ENCODE measurements around the gene PXDN. TPM values are rescaled to one million over a fixed set of nuclear protein-coding genes. Genes with fewer than 3 reads are reported as not detected.
A peak's percentile ranks its signal among the peaks of the same experiment; 100 is the strongest.
"Not testable (repeated sequence)": the region's sequence is repeated elsewhere in the genome, so short reads cannot be mapped to it uniquely, and the experiment has no call there.

The PXDN gene
- total RNA-seq, 4 donors from 2014 or later: 26.6 to 254 (median 59.8) TPM

DNA sequence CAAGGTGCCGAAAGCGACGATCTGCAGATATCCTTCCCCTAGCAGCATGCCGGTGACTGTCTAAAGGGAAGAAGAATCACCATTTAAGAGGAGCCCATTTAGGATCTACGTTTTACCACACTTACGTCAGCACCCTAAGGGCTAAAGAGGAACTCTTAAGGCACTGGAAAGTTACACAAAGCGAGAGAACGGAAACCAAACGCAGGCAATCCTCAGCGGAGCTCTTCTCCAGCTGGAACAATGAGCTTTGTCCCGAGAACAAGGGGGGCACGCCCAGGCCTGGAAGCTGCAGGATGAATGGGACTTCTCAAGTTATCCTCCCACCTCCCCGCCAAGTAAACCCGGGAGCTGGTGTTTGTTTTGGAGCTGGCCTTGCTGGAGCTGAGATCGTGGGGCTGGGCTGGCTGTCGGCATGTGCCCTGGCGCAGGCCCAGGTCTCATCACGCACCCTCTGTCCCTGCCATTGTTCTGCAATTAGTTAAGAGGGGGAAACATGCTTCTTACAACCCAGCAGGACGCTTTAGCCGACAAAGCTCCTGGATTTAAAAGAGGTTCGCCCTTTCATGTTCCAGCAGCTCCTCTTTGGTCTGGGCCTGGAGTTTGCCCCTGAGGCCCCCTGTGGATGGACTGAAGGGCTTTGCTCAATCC, 36.4 kb downstream of the PXDN start:
- intact Hi-C loops (cut with DNase I; ENCODE audit: low total_unique reads): no loop called here
- Histone ChIP-seq H3K36me3 (no peaks in the 10 kb centered on the region), H3K27me3 (no peaks in the 10 kb centered on the region), H3K27ac (peak overlapping the region; percentile 49 to 70), H3K4me3 (no peak overlapping the region), H3K9me3 (no peaks in the 10 kb centered on the region), H3K4me1 (peaks cover 0 to 17% of the 10 kb centered on the region in 2 donors)
- DNase-seq: peak; percentile 62 to 71
- TF ChIP-seq, protein P1, sequence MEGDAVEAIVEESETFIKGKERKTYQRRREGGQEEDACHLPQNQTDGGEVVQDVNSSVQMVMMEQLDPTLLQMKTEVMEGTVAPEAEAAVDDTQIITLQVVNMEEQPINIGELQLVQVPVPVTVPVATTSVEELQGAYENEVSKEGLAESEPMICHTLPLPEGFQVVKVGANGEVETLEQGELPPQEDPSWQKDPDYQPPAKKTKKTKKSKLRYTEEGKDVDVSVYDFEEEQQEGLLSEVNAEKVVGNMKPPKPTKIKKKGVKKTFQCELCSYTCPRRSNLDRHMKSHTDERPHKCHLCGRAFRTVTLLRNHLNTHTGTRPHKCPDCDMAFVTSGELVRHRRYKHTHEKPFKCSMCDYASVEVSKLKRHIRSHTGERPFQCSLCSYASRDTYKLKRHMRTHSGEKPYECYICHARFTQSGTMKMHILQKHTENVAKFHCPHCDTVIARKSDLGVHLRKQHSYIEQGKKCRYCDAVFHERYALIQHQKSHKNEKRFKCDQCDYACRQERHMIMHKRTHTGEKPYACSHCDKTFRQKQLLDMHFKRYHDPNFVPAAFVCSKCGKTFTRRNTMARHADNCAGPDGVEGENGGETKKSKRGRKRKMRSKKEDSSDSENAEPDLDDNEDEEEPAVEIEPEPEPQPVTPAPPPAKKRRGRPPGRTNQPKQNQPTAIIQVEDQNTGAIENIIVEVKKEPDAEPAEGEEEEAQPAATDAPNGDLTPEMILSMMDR (IDR thresholded peaks at IDR 0.05): no peak
- no peak for TF ChIP-seq POLR2A (IDR thresholded peaks at IDR 0.05)

DNA sequence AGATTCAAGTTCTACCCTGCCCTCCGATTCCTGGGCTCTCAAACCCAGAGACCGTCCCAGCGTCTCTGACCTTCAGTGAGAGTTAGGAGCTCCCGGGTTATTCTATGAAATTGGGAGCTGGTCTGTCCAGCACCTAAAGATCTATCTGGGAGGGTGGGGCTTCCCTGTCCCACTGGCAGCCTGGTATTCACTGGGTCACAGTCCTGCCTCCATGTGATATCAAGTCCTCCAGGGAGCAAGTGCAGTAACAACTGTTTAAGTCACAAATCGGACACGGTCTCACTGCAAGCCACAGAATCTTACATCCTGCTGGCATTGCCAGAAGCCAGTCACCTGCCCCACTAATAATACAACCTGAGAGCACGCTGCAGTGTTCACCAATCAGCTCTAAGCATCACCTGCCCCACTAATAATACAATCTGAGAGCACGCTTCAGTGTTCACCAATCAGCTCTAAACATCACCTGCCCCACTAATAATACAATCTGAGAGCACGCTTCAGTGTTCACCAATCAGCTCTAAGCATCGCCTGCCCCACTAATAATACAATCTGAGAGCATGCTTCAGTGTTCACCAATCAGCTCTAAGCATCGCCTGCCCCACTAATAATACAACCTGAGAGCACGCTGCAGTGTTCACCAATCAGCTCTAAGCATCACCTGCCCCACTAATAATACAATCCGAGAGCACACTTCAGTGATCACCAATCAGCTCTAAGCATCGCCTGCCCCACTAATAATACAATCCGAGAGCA, 38.0 kb downstream of the PXDN start:
- H3K4me3 ChIP-seq; H3K27ac ChIP-seq; DNase-seq; intact Hi-C loops (cut with DNase I; ENCODE audit: low total_unique reads); H3K9me3 ChIP-seq; H3K27me3 ChIP-seq; H3K36me3 ChIP-seq: not testable (repeated sequence)
- H3K4me1 ChIP-seq: peaks cover 0 to 13% of the 10 kb centered on the region in 2 donors

DNA sequence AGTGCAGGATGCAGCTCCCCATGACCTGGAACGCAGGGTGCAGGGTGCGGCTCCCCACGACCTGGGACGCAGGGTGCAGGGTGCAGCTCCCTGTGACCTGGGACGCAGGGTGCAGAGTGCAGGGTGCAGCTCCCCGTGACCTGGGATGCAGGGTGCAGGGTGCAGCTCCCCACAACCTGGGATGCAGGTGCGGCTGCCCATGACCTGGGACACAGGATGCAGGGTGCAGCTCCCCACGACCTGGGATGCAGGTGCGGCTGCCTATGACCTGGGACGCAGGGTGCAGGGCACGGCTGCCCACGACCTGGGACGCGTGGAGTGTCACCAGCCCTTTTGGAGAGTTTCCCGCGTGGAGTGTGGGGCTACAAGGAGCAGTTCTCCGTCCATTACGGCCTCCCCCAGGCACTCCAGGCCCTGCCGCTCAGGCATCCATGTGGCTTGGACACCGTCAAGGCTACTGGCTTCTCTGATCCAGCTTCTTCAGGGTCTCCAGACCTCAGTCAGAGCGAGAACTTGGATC, 38.7 kb downstream of the PXDN start:
- Histone ChIP-seq H3K27me3 (no peaks in the 10 kb centered on the region), H3K4me3 (no peak overlapping the region), H3K36me3 (no peaks in the 10 kb centered on the region), H3K9me3 (no peaks in the 10 kb centered on the region), H3K4me1 (peaks cover 0 to 13% of the 10 kb centered on the region in 2 donors), H3K27ac (no peak overlapping the region)
- intact Hi-C loops (cut with DNase I; ENCODE audit: low total_unique reads): no loop called here
- DNase-seq: no peak
- TF ChIP-seq POLR2A (IDR thresholded peaks at IDR 0.05): no peak
- TF ChIP-seq, protein P1 (IDR thresholded peaks at IDR 0.05): no peak

DNA sequence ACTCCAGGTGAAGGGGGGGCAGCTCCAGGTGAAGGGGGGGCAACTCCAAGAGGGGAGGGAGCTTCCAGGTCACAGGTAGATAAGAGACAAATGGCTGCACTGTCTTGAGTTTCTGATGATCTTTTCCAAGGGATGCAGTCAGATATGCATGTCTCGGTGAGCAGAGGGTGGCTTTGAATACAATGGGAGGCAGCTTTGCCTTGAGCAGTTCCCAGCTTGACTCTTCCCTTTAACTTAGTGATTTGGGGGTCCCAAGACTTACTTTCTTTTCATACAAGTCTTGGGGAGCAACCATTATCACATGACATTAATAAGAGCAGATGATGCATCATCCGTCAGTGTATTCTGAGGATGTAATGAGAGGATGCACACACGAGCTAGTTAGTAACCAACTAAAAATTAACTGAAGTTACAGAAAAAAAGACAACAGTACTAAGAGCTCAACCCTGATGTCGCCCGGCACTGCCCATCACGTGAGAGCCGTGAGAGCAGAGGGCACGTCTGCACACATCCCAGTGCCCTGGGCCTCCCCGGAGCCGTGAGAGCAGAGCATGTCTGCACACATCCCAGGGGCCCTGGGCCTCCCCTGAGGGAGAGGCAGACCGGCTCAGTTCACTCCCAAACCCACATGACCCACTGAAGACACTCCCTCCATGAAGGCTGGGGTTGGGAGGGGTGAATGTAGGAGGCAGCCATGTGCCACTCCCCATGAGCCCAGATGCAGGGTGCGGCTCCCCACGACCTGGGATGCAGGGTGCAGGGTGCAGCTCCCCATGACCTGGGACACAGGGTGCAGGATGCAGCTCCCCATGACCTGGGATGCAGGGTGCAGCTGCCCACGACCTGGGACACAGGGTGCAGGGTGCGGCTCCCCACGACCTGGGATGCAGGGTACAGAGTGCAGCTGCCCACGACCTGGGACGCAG, 39.4 kb downstream of the PXDN start:
- no peaks in the 10 kb centered on the region for H3K36me3 ChIP-seq
- DNase-seq: no peak
- TF ChIP-seq POLR2A (IDR thresholded peaks at IDR 0.05): no peak
- TF ChIP-seq, protein P1 (IDR thresholded peaks at IDR 0.05): no peak
- H3K4me3 ChIP-seq: no peak overlapping the region
- intact Hi-C loops (cut with DNase I; ENCODE audit: low total_unique reads): no loop called here
- peaks cover 0 to 13% of the 10 kb centered on the region in 2 donors for H3K4me1 ChIP-seq
- no peaks in the 10 kb centered on the region for H3K9me3 ChIP-seq
- no peaks in the 10 kb centered on the region for H3K27me3 ChIP-seq
- no peak overlapping the region for H3K27ac ChIP-seq

DNA sequence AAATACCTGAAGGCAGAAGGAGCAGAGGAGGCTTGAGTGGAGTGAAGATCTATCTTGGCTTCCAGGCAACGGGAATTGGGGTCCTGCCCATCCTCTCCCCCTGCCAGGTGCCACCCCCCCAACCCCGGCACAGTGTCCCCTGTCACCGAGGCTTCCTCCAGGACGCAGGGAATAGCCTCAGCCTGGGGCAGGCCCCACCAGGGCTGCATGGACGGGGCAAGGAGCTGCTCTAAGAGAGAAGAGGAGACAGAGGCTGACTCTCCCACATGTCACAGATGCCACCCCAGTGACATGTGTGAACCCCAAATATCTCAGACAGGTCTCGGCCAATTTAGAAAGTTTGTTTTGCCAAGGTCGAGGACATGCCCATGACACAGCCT, 42.1 kb downstream of the PXDN start:
- no peaks in the 10 kb centered on the region for H3K4me1 ChIP-seq
- H3K27me3 ChIP-seq: no peaks in the 10 kb centered on the region
- no peak overlapping the region for H3K27ac ChIP-seq
- intact Hi-C loops (cut with DNase I; ENCODE audit: low total_unique reads): no loop called here
- H3K36me3 ChIP-seq: no peaks in the 10 kb centered on the region
- no peak for TF ChIP-seq POLR2A (IDR thresholded peaks at IDR 0.05)
- TF ChIP-seq, protein P1 (IDR thresholded peaks at IDR 0.05): no peak
- H3K4me3 ChIP-seq: no peak overlapping the region
- no peak for DNase-seq
- H3K9me3 ChIP-seq: no peaks in the 10 kb centered on the region
